Measurements from ENCODE around the gene DHRS13.
"Not testable (repeated sequence)": the region's sequence is repeated elsewhere in the genome, so short reads cannot be mapped to it uniquely, and the experiment has no call there.

Gene DHRS13

GRCh38 chr17:28900986-28901726, 1.7 kb downstream of the DHRS13 start:
- DNase-seq = no peak

GRCh38 chr17:28899212-28899815, 3.6 kb downstream of the DHRS13 start:
- DNase-seq = no peak

- DNase-seq = no peak
Measured at GRCh38 chr17:28898527-28898955, 4.3 kb downstream of the DHRS13 start.

GRCh38 chr17:28897769-28898526, 4.9 kb downstream of the DHRS13 start:
- DNase-seq = no peak

- no peak for DNase-seq
Measured at GRCh38 chr17:28896884-28897768, 5.8 kb downstream of the DHRS13 start, which contains the start of gene FLOT2. TSS of gene FLOT2 (minus strand) at chr17:28897733. CDS start at chr17:28897574, 159 bp downstream.

GRCh38 chr17:28896491-28896883, 6.4 kb downstream of the DHRS13 start:
- DNase-seq = no peak

GRCh38 chr17:28895794-28896447, 7.0 kb downstream of the DHRS13 start:
- no peak for DNase-seq

- DNase-seq = not testable (repeated sequence)
Measured at GRCh38 chr17:28893248-28894183, 9.4 kb downstream of the DHRS13 start.

- no peak for DNase-seq
Measured at GRCh38 chr17:28892024-28892423, 10.9 kb downstream of the DHRS13 start.

- DNase-seq = no peak
Measured at GRCh38 chr17:28891201-28891600, 11.7 kb downstream of the DHRS13 start.

- DNase-seq = no peak
Measured at GRCh38 chr17:28889996-28890395, 12.9 kb downstream of the DHRS13 start.

GRCh38 chr17:28888832-28889231, 14.0 kb downstream of the DHRS13 start:
- no peak for DNase-seq

- no peak for DNase-seq
Measured at GRCh38 chr17:28887871-28888471, 14.9 kb downstream of the DHRS13 start.

GRCh38 chr17:28885951-28886350, 16.9 kb downstream of the DHRS13 start:
- DNase-seq = no peak

GRCh38 chr17:28885363-28885762, 17.5 kb downstream of the DHRS13 start:
- DNase-seq = no peak

GRCh38 chr17:28883967-28884702, 18.7 kb downstream of the DHRS13 start:
- no peak for DNase-seq

- no peak for DNase-seq
Measured at GRCh38 chr17:28882154-28882895, 20.6 kb downstream of the DHRS13 start.

GRCh38 chr17:28881533-28882056, 21.3 kb downstream of the DHRS13 start:
- no peak for DNase-seq

GRCh38 chr17:28880572-28880945, 22.3 kb downstream of the DHRS13 start:
- DNase-seq = no peak

Measured in NCI-H2081 treated with DMSO at 0.1 percent for 48 hours (cell line).